Measurements from ENCODE around the gene NAV2.
A peak's percentile ranks its signal among the peaks of the same experiment; 100 is the strongest.

NAV2 gene

DNA sequence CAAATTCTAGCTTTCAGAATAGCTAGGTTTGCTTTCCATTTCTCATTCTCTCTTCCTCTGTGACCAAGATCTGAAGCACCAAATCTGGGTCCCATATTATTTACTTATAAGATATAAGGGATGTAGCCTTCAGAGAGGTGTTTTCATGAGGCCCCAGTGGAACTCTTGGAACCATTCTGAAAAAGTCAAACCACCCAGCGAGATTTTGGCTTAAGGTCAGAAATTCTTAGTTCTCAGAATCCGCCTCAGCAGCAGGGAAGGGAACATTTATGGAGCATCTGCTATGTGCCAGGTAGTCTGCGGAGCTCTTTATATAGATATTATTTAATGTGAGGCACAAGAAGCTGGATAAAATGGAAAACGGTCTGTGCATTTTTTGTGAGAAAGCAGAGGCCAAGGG lies 6.3 kb downstream of the NAV2 start:
- no peak for DNase-seq

GRCh38 chr11:19719960-19720359 lies 7.3 kb downstream of the NAV2 start:
- no peak for DNase-seq

DNA sequence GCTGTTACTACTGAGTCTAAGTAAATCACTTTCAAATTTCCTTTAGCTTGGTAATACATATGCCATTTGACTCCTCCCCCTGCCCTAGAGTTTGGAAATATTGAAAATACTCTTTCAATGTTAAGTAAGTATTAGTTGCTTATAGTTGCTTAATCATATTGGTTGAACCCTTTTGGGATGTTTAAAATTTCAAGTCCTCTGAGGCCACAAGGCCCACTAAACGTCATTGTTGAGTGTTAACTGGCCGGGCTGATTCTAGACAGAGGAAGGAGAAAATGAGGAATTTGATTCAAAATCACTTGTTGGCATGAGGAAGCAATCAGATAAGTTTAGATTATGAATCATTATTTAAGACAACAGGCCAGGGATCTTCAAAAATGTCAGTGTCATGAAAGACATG lies 8.5 kb downstream of the NAV2 start:
- no peak for DNase-seq

DNA sequence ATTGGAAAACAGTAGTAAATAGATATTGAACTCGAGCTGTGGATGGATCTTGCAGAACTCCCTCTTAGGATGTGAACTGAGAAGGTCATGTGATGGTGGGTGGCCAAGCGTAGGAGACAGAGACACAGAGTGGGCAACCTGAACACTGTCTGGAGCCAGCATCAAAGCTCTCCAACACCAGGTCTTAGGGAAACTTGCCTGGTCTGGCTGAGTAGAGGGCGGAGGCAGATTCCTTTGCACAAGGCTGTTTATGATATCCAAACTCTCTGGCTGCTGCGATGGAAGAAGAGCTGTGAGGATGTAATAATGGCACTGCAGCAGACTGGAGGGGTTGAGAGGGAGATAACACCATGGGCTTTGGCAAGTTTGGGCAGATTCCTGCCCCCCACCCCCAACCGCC lies 10.1 kb downstream of the NAV2 start:
- DNase-seq = no peak

DNA sequence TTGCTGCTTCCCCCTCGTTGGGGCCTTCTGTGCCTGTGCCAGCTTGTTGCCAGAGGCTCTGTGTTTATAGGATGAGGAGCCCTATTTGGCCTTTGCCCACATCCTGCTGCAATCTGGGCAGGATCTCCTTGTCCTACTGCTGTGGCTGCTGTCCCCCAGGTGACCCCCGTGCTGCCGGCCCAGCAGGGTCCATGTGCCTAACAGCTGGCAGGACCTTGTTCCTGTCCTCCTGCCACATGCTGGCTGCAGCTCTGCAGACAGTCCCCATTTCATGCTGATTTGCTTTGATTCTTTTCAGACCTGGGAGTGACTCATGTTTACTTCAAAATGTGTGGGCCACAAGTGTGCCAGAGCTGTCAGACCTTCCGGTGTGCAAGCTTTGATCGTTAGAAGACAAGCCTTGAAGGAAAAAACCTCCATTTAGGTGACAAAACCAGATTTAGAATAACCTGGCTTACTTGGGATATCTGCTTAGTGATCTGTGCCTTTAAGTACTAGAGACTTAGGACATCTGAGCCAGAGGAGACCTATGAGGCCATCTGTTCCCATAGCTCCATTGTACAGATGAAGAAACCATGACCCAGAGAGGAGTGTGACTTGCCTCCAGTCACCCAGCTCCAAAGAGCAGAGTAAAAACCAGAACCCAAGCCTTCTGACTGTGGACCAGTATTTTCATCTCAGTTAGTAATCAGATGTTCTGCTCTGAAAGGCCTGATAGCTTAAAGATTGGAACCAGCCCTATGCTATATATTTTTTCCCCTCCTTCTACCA lies 11.1 kb downstream of the NAV2 start:
- peak; percentile 41 for DNase-seq

DNA sequence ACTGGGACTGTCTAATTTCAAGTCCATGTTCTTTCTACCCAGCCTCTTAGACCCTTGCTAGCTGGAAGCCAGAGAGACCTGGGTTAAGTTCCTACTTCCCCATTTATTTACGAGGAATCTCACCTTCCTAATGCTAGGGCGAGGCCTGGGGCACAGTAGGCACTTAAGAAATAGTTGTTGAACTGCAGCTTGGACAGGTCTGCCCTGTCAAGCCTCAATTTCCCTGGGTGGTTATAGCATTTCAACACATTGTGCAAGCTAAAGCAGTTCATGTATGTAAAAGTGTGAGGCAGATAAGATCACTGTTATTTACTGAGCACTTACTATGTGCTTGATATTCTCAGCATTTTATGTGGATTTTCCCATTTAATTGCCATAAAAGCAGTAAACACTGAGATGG lies 12.1 kb downstream of the NAV2 start:
- no peak for DNase-seq

DNA sequence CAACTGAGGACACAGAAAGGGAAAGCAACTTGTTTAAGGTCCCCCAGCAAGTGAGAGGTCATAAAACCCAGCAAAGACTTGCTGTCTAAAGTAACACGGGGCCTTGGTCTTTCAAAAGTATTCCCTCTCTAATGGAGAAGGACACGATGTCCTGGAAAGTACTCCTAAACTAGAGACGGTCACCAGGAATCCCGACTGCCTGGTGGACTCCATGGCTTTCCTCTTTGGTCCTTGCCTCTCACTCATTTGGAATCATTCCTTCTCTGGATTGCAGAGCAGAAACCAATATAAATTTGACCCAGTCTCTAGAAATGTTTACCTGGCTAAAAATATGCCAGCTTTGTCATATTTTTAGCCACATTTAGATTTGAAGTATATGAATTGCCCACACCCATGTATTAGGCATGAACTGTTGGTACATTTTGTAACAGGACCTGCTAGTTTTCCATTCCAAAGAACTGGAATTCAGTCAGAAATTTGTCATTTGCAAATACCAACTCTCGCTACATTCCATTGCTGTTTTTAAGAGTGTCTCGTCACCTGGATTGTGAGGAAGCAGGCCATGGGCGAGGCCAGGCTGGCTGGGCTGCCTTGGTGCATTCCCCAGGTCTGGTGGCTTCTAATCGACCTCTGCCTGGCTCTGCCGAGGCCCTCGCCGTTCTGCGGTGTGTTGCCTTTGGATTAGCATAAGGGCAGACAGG lies 12.9 kb downstream of the NAV2 start:
- DNase-seq = no peak

DNA sequence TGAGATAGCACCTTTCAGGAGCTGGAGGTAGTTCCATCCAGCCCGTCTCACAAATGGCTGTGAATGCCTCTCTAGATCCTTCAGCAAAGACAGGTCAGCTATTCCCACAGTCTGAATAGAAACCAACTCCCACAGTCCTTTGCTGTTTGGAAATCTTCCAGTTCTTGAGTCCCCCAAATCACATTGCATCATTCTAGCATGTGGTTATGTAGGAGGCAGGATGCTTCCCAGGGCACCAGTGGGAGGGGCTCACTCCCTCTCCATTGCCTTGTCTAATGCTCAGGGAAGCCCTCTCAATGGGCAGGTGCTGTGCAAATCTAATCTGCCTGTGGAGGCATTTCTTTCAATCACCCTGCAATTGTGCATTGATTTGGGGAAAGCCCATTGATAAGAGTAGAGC lies 14.6 kb downstream of the NAV2 start:
- DNase-seq = no peak

DNA sequence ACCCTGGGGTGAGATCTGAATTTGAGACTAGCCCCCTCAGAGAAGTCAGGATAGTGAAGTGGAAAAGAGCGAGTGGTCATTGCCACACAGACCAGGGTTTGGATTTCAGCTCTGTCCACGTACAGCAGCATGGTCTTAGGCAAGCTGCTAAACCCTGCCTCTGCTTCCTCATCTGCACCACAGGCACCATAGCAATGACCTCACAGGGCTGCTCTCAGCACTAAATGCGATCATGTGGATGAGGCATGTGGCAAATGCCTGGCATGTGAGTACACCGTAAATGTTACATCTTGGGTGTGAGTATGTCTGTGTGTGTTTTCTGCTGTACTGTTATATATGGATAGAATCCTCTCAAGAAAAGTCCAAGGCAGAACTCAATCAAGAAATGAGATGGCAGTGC lies 15.8 kb downstream of the NAV2 start:
- no peak for DNase-seq

DNA sequence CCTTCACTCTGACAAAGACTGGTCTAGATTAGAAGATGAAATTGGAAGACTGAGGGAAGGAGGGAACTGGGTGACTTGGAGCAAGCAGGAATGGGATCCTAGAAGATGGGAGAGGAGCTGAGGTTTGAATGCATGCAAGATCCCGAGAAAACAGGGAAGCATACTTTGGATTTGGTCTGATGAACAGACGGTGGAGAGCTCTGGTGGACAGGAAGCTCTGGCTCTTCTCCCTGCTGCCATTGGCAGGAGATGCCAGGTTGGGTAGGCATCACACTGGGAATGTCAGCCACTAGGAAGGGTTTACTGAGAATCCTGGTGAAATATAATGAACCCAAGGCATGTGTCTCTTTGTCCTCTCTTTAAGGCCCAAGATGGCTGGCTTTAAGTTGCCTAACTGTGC lies 16.5 kb downstream of the NAV2 start:
- no peak for DNase-seq

DNA sequence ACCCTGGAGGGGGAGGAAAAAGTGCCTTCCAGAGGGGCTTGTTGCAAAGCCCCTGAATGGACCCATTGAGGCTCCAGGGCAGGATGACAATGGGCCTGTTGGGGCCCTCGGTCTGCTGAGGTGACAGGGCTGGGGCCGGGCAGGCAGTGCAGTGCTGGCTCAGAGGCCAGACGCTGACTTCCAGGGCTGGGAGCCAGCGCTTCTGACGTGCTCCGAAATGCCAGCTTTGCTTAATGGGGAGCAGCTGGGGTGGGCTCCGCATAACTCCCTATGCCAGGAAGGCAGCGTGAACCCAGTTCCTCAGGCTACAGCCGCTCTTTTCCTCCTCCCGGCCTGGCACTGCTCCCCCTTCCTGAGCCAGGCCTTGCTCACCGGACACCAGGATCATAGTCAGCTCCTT lies 17.7 kb downstream of the NAV2 start:
- DNase-seq = no peak

GRCh38 chr11:19734171-19734570 lies 21.5 kb downstream of the NAV2 start:
- DNase-seq = no peak

GRCh38 chr11:19735157-19735908 lies 22.7 kb downstream of the NAV2 start:
- DNase-seq = no peak

GRCh38 chr11:19735909-19736498 lies 23.4 kb downstream of the NAV2 start:
- peak; percentile 32 for DNase-seq

DNA sequence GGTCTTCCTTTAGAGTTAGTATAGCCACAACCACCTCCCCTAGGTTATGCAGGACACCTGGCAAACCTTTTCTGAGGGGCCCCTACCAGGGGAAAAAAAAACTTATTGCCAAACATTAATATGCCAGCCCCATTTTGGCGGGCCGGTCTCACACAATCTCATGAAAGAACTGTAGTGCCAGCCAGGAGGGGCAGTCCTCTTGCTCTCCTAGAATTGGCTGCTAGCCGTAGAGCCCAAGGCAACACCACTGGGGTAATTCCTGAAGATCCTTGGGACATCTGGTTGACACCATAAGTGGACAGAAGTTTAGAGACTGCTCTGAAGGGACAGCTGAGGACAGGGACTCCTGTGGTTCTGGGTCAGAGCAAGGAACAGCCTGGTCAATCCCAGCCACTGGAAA lies 24.2 kb downstream of the NAV2 start:
- DNase-seq = no peak

GRCh38 chr11:19737575-19737974 lies 24.9 kb downstream of the NAV2 start:
- no peak for DNase-seq

DNA sequence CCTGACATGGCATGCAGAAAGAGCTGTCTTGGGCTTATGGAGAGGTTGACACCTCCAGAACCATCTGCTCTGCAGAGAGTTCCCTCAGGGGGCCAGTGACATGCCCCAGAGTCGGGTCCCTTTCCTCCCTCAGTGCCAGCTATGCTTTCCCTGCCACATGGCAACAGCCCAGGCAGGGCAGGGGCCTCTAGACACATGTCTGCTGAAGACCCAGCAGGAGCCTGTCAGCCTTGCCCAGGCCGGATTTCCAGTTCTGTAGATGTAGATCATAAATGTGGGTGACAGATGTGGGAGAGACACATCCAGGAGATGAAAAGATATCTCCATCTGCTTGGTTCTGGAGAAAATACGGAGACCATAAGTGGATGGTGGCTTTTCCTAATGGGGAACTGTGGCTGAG lies 25.5 kb downstream of the NAV2 start:
- DNase-seq = peak; percentile 79

- peak; percentile 17 for DNase-seq
Measured at GRCh38 chr11:19739872-19740271, 27.2 kb downstream of the NAV2 start.

- DNase-seq = peak; percentile 4
Measured at GRCh38 chr11:19740586-19740985, 27.9 kb downstream of the NAV2 start.

DNA sequence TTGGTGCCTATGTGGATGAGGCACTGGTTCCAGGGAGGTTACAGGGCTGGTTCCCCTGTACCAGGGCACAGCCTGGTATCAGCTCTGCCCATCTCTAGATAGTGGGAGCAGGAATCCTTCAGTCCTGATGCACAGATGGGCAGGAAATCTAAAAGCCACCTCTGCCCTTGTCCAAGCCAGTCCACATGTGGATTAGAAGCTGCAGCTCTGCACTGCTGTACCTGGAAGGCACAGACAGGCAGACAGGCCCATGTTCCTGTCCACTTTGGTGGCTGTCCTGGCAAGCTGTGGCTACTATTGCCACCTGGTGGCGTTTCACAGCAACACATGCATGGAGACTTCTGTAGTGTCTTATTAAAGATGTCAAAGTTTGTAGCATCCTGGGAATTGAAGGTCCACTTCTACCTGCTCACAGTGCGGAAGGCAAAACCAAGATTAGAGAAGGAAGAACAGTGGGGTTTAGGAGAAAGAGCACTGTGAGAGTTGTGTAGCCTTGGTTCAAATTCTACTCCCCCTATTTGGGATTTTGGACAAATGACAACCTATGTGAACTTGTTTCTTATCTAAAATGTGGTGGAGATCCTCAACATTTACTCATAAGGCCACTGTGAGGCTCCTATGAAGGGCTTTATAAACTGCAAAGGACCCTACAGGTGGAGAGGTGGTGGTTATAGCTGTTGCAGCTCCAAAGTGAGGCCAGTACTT lies 30.1 kb downstream of the NAV2 start:
- DNase-seq = peak; percentile 26

DNA sequence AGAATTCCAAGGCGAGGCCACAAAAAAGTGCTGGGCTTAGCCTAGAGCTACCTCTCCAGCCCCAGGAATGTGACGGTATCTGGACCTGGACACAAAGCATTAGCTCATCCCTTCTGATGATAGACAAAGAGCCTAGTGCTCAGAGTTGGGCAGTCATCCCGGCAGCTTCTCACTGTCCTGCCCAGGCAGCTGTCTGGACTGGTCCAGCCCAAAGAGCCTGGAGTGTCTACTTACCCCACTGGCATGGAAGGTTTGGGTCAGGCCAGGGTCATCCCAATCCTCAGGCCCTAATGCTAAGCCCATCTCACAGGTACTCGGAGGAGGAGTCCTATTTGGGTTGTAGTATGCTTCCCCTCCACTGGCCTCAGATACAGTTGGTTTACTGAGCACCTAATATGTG lies 31.0 kb downstream of the NAV2 start:
- DNase-seq = no peak

- DNase-seq = no peak
Measured at GRCh38 chr11:19744130-19744529, 31.5 kb downstream of the NAV2 start.

GRCh38 chr11:19746086-19746485 lies 33.4 kb downstream of the NAV2 start:
- DNase-seq = peak; percentile 29

Data from NCI-H524 treated with DMSO at 0.1 percent for 48 hours (cell line).